NB4 (cell line): ENCODE results near the gene UNC13B.

Experiments used
- TF ChIP-seq, protein P1 (sequence below): IDR thresholded peaks from one replicate; pipeline ENCODE4 v1.5.1; 2012; ENCODE audit warnings: low read depth, low read length
- TF ChIP-seq, protein P2 (sequence below): IDR thresholded peaks from 2 replicates; pipeline ENCODE4 v1.6.1; 2011; ENCODE audit warnings: low read depth, low read length

DNA sequence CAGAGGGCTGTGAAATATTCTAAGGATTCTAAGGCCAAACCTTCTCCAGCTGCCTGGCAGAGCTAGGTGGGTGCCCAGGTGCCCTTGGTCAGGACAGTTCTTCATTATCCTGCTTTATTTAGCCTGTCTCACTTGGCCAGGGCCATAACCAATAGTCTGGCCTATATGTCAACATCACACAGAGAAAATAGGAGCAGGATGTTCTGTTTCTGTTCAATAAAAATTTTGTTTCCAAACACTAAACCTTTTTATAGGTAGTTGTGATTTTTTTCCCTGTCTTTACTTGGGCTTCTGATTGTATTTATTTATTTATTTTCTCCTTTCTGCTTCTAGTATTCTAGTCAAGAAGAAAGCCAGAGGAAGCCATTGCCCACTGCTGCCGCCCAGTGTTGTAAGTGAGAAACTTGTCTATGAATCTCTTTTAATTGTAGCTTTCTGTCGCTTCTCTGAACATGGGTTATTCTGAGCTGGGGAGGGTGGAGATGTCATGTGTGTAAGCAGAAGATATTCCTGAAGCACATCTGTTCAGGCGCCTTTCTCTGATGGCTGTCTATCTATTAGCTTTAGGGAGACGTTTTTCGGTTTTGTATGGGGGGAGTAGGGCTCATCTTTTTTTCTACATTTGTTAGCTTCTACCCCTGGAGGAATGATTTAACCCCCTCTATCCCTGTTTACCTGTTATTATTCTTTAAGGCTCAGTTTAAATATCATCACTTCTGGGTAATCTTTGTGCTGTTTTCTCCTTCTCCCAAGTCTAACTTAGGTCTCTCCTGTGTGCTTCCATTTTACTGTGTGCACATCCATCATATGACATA, 97.1 kb downstream of the UNC13B start:
- TF ChIP-seq, protein P1, sequence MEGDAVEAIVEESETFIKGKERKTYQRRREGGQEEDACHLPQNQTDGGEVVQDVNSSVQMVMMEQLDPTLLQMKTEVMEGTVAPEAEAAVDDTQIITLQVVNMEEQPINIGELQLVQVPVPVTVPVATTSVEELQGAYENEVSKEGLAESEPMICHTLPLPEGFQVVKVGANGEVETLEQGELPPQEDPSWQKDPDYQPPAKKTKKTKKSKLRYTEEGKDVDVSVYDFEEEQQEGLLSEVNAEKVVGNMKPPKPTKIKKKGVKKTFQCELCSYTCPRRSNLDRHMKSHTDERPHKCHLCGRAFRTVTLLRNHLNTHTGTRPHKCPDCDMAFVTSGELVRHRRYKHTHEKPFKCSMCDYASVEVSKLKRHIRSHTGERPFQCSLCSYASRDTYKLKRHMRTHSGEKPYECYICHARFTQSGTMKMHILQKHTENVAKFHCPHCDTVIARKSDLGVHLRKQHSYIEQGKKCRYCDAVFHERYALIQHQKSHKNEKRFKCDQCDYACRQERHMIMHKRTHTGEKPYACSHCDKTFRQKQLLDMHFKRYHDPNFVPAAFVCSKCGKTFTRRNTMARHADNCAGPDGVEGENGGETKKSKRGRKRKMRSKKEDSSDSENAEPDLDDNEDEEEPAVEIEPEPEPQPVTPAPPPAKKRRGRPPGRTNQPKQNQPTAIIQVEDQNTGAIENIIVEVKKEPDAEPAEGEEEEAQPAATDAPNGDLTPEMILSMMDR, result peak; percentile 92
- TF ChIP-seq, protein P2, sequence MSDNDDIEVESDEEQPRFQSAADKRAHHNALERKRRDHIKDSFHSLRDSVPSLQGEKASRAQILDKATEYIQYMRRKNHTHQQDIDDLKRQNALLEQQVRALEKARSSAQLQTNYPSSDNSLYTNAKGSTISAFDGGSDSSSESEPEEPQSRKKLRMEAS, result no peak
